HG03457 (cell line): ENCODE results near the gene EEF1AKMT1.
"Not testable (repeated sequence)": the region's sequence is repeated elsewhere in the genome, so short reads cannot be mapped to it uniquely, and the experiment has no call there.

Experiments
- ATAC-seq: cut with Tn5 transposase; IDR thresholded peaks from one replicate; pipeline ENCODE4 v1.9.1; 2021; ENCODE audit warnings: moderate number of reproducible peaks; ENCODE audit not compliant: unreplicated experiment

EEF1AKMT1 gene

GRCh38 chr13:20701461-20701860, 72.3 kb downstream of the EEF1AKMT1 start:
- no peak for ATAC-seq

GRCh38 chr13:20700288-20700687, 73.5 kb downstream of the EEF1AKMT1 start:
- ATAC-seq, result no peak

GRCh38 chr13:20699715-20700114, 74.0 kb downstream of the EEF1AKMT1 start:
- ATAC-seq, result no peak

GRCh38 chr13:20696073-20696472, 77.7 kb downstream of the EEF1AKMT1 start:
- no peak for ATAC-seq

- ATAC-seq, result no peak
Measured at GRCh38 chr13:20691616-20692015, 82.1 kb downstream of the EEF1AKMT1 start.

GRCh38 chr13:20689291-20689690, 84.5 kb downstream of the EEF1AKMT1 start:
- ATAC-seq, result no peak

GRCh38 chr13:20686863-20687579, 86.7 kb downstream of the EEF1AKMT1 start:
- ATAC-seq, result no peak

GRCh38 chr13:20686167-20686566, 87.6 kb downstream of the EEF1AKMT1 start:
- ATAC-seq, result no peak

GRCh38 chr13:20685092-20685491, 88.7 kb downstream of the EEF1AKMT1 start:
- no peak for ATAC-seq

- ATAC-seq, result no peak
Measured at GRCh38 chr13:20684546-20684945, 89.2 kb downstream of the EEF1AKMT1 start.

GRCh38 chr13:20684041-20684440, 89.7 kb downstream of the EEF1AKMT1 start:
- no peak for ATAC-seq

- ATAC-seq, result no peak
Measured at GRCh38 chr13:20682061-20682460, 91.7 kb downstream of the EEF1AKMT1 start.

GRCh38 chr13:20681481-20681880, 92.3 kb downstream of the EEF1AKMT1 start:
- not testable (repeated sequence) for ATAC-seq

GRCh38 chr13:20680416-20681080, 93.2 kb downstream of the EEF1AKMT1 start:
- no peak for ATAC-seq

- ATAC-seq, result no peak
Measured at GRCh38 chr13:20679879-20680278, 93.9 kb downstream of the EEF1AKMT1 start.
